LHCN-M2 (cell line): ENCODE data around the gene NXF3. TPM values are rescaled to one million over a fixed set of nuclear protein-coding genes. Genes with fewer than 3 reads are reported as not detected.
"Not testable (repeated sequence)": the region's sequence is repeated elsewhere in the genome, so short reads cannot be mapped to it uniquely, and the experiment has no call there.

ENCODE experiments used
- DNase-seq: peaks from one replicate; pipeline ENCODE4 v3.0.0-alpha.2; 2012; ENCODE audit warnings: low read depth
- total RNA-seq: library from RNA; depleted of rRNA; stranded (reverse); fragments of >200 nt; gene quantifications from 2 replicates; pipeline ENCODE4 v1.2.3, GENCODE V29; 2014; rRNA removed

NXF3 gene
- total RNA-seq, 1 experiment from 2014 or later = 0.46 TPM

DNA sequence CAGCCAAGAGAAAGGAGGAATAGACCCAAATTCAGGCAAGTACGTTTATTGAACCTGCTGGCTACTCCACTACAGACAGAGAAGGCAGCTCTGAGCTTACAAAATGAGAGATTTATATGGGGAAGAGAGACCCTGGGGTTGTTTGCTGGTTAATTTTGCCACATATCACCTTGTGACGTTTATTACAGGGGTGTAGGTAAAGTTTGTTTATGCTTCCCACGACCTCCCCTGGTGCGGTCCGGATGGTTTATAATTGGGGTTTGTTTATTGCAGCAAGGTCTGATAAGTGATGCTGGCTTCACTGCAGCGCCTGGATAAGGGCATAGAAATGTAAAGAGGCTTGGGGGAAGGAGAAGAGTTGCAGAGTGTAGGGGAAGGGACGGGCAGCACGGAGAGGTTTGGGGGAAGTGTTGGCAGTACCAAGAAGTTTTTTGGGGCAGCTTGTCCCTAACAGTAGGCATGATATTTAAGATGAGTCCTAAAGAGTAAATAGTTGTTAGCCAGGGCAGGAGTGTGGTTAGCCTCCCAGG lies 41.6 kb downstream of the NXF3 start:
- no peak for DNase-seq

GRCh38 chrX:103033371-103033770 lies 59.6 kb downstream of the NXF3 start:
- not testable (repeated sequence) for DNase-seq

Other genes with a start within 250 kb of the NXF3 start
- gene RAB40AL, start 155.9 kb downstream of the NXF3 start, total RNA-seq = not detected in 2 replicates
- 11.0 and 11.5 TPM in 2 replicates for gene BEX1, start 29.0 kb downstream of the NXF3 start, total RNA-seq
- 1.5 and 1.9 TPM in 2 replicates for gene BEX4, start 122.0 kb upstream of the NXF3 start, total RNA-seq
- 144 and 146 TPM in 2 replicates for gene TCEAL8, start 162.0 kb upstream of the NXF3 start, total RNA-seq
- not detected in 2 replicates for gene TCEAL5, start 183.6 kb upstream of the NXF3 start, total RNA-seq
- 0.57 and 0.58 TPM in 2 replicates for gene BEX2, start 217.8 kb upstream of the NXF3 start, total RNA-seq
- 61.0 and 66.2 TPM in 2 replicates for gene TCEAL7, start 237.1 kb upstream of the NXF3 start, total RNA-seq